Measurements from ENCODE around the gene NCOR1.

DNA sequence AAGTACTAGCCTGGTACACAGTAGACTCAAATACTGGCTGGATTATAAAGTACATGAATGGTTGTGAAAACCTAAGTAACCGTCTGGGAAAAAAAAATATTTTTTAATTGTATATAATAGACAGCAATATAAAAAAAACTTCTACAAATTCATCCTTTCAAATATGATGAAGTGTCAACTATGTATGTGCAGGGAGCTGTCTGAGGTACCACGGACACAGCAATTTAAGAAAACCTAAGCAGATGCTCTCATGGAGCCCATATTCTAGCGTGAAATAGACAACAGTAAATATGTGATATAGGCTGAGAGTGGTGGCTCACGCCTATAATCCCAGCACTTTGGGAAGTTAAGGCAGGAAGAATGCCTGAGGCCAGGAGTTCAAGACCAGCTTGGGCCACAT, 111.1 kb downstream of the NCOR1 start:
- TF ChIP-seq POLR2A (IDR thresholded peaks at IDR 0.05; ENCODE audit: low read length) = no peak
- no peak for TF ChIP-seq GATA1 (IDR thresholded peaks at IDR 0.05; ENCODE audit: low read depth, low read length)

Data from erythroblast (primary cell).